Measurements from ENCODE around the gene AIDA.
"Not testable (repeated sequence)": the region's sequence is repeated elsewhere in the genome, so short reads cannot be mapped to it uniquely, and the experiment has no call there.

Gene AIDA

GRCh38 chr1:222750651-222751050 is 38.4 kb upstream of the AIDA start:
- H3K4me3 ChIP-seq (ENCODE audit: low read depth, low read length) = no peak overlapping the region
- DNase-seq (ENCODE audit: low read depth) = no peak
- no peak for TF ChIP-seq CTCF (conservative IDR thresholded peaks at IDR 0.05; ENCODE audit: low read depth, low read length)

- no peak for TF ChIP-seq CTCF (conservative IDR thresholded peaks at IDR 0.05; ENCODE audit: low read depth, low read length)
- no peak for DNase-seq (ENCODE audit: low read depth)
- no peak overlapping the region for H3K4me3 ChIP-seq (ENCODE audit: low read depth, low read length)
Observed at GRCh38 chr1:222749927-222750326, 37.6 kb upstream of the AIDA start.

- not testable (repeated sequence) for DNase-seq (ENCODE audit: low read depth); H3K4me3 ChIP-seq (ENCODE audit: low read depth, low read length)
Observed at GRCh38 chr1:222741630-222742457, 29.6 kb upstream of the AIDA start.

- no peak for TF ChIP-seq CTCF (conservative IDR thresholded peaks at IDR 0.05; ENCODE audit: low read depth, low read length)
- H3K4me3 ChIP-seq (ENCODE audit: low read depth, low read length) = no peak overlapping the region
- DNase-seq (ENCODE audit: low read depth) = no peak
Observed at GRCh38 chr1:222739929-222740328, 27.6 kb upstream of the AIDA start.

GRCh38 chr1:222739465-222739864 is 27.2 kb upstream of the AIDA start:
- no peak for TF ChIP-seq CTCF (conservative IDR thresholded peaks at IDR 0.05; ENCODE audit: low read depth, low read length)
- DNase-seq (ENCODE audit: low read depth) = no peak
- H3K4me3 ChIP-seq (ENCODE audit: low read depth, low read length) = no peak overlapping the region

- no peak within 1 kb of the TSS for H3K4me3 ChIP-seq (ENCODE audit: low read depth, low read length)
- DNase-seq (ENCODE audit: low read depth) = no peak
- TF ChIP-seq CTCF (conservative IDR thresholded peaks at IDR 0.05; ENCODE audit: low read depth, low read length) = no peak
Observed at GRCh38 chr1:222736972-222737371, 24.7 kb upstream of the AIDA start, which contains the start of gene FAM177B. Gene FAM177B, plus strand, starts transcription at chr1:222737202. Its CDS starts 9,344 bp downstream, at chr1:222746546.

- no peak for DNase-seq (ENCODE audit: low read depth)
- TF ChIP-seq CTCF (conservative IDR thresholded peaks at IDR 0.05; ENCODE audit: low read depth, low read length) = no peak
- no peak overlapping the region for H3K4me3 ChIP-seq (ENCODE audit: low read depth, low read length)
Observed at GRCh38 chr1:222736470-222736869, 24.2 kb upstream of the AIDA start.
